Testis (tissue), 3 donors: ENCODE data around the gene TKFC. TPM values are rescaled to one million over a fixed set of nuclear protein-coding genes. Genes with fewer than 3 reads are reported as not detected.

Experiments
- DNase-seq: peaks from one replicate; pipeline ENCODE4 v3.0.0-alpha.2; 2019
- H3K27ac ChIP-seq, 2 donors: fragments of 200-600 bp; sonication (generic); one replicate each; pipeline ENCODE4 v1.5.1; 2019
- H3K27me3 ChIP-seq: fragments of 200-600 bp; sonication (generic); one replicate; pipeline ENCODE4 v1.5.1; 2019
- H3K36me3 ChIP-seq: fragments of 200-600 bp; sonication (generic); one replicate; pipeline ENCODE4 v1.5.1; 2017; ENCODE audit warnings: low read depth; ENCODE audit errors: missing control alignments
- H3K4me1 ChIP-seq: fragments of 200-600 bp; sonication (generic); one replicate; pipeline ENCODE4 v1.5.1; 2019
- H3K4me3 ChIP-seq, 2 donors: fragments of 200-600 bp; sonication (generic); one replicate each; pipeline ENCODE4 v1.5.1; 2017 to 2019
- H3K9me3 ChIP-seq: fragments of 200-600 bp; sonication (generic); one replicate; pipeline ENCODE4 v1.5.1; 2017
- CTCF ChIP-seq, 3 experiments: fragments of 450-650 bp in 2 of 3; fragments of 200-600 bp in 1 of 3; sonication (generic) in 1 of 3; IDR thresholded peaks; one replicate each; pipeline ENCODE4 v1.5.1; 2016 to 2019; ENCODE audit warnings: antibody characterized with exemption in 3 of 3, mild to moderate bottlenecking in 2 of 3, moderate library complexity in 1 of 3
- POLR2A ChIP-seq: fragments of 450-650 bp; IDR thresholded peaks from one replicate; pipeline ENCODE4 v1.6.1; 2017; ENCODE audit warnings: antibody characterized with exemption, mild to moderate bottlenecking, moderate library complexity
- WGBS, 2 donors: methylation state at CpG; one replicate each; pipeline ENCODE4 v1.1.5; 2018; 5-methylcytosine and 5-hydroxymethylcytosine counted together
- intact Hi-C: fragments of 100-400 bp; cut with DNase I; formaldehyde crosslinking; loops from one replicate; pipeline ENCODE4 v1.15.1; 2023; ENCODE audit warnings: low total_unique reads
- polyA plus RNA-seq: library from polyadenylated mRNA; stranded (reverse); fragments of 350-450 nt; fragmentation: Illumina TruSeq; extraction: RNeasy Lipid Tissue Mini Kit (QIAGEN cat#74804); gene quantifications from one replicate; pipeline ENCODE4 v1.2.3, GENCODE V29; 2014; ENCODE audit warnings: low read depth, low replicate concordance; ENCODE audit not compliant: insufficient read depth
- total RNA-seq, 2 donors: library from RNA; depleted of rRNA; stranded (reverse); fragments of >200 nt; gene quantifications; one replicate each; pipeline ENCODE4 v1.2.3, GENCODE V29; 2016

TKFC gene
- total and polyA plus RNA-seq, 3 donors from 2014 or later, result 90.1 to 159 (median 121) TPM

GRCh38 chr11:61338783-61339489, 5.9 kb downstream of the TKFC start:
- H3K4me1 ChIP-seq, result peaks cover 34% of the 10 kb centered on the region
- no peaks in the 10 kb centered on the region for H3K27me3 ChIP-seq
- no peaks in the 10 kb centered on the region for H3K9me3 ChIP-seq
- WGBS, 2 donors, result 93 to 95% methylated on average over 10 to 25 of the region's 26 CpGs
- no peaks in the 10 kb centered on the region for H3K36me3 ChIP-seq
- intact Hi-C loops, result loop anchor here (5.0 to 10.0 kb wide), 2 partner anchors 48 to 96 kb away; partner anchors contain the start of gene SDHAF2
- H3K4me3 ChIP-seq, result no peak overlapping the region
- TF ChIP-seq POLR2A (no peak), CTCF (IDR thresholded peaks at IDR 0.05) (no peak)
- H3K27ac ChIP-seq, result no peak overlapping the region
- no peak for DNase-seq

- no peaks in the 10 kb centered on the region for H3K9me3 ChIP-seq
- peaks cover 29% of the 10 kb centered on the region for H3K4me1 ChIP-seq
- H3K27ac ChIP-seq, result no peak overlapping the region
- H3K4me3 ChIP-seq, result no peak overlapping the region
- no peak for DNase-seq
- WGBS, 2 donors, result 87 to 91% methylated on average over 4 of the region's 4 CpGs
- H3K36me3 ChIP-seq, result no peaks in the 10 kb centered on the region
- intact Hi-C loops, result loop anchor here (5.0 to 10.0 kb wide), 2 partner anchors 48 to 95 kb away; partner anchors contain the start of gene SDHAF2
- TF ChIP-seq CTCF (IDR thresholded peaks at IDR 0.05) (no peak), POLR2A (no peak)
- H3K27me3 ChIP-seq, result no peaks in the 10 kb centered on the region
These were observed 6.5 kb downstream of the TKFC start for GRCh38 chr11:61339490-61339878.

- Histone ChIP-seq H3K36me3 (no peaks in the 10 kb centered on the region), H3K27me3 (no peaks in the 10 kb centered on the region), H3K4me1 (peaks cover 29% of the 10 kb centered on the region), H3K4me3 (no peak overlapping the region), H3K9me3 (no peaks in the 10 kb centered on the region), H3K27ac (no peak overlapping the region)
- 96 to 100% methylated on average over 2 of the region's 2 CpGs for WGBS, 2 donors
- DNase-seq, result no peak
- intact Hi-C loops, result no loop called here
- no peak for TF ChIP-seq POLR2A
- no peak for TF ChIP-seq CTCF (IDR thresholded peaks at IDR 0.05)
These were observed 8.0 kb downstream of the TKFC start for GRCh38 chr11:61340979-61341378.

GRCh38 chr11:61341706-61342105, 8.7 kb downstream of the TKFC start:
- no peak overlapping the region for H3K27ac ChIP-seq
- peaks cover 29% of the 10 kb centered on the region for H3K4me1 ChIP-seq
- no peaks in the 10 kb centered on the region for H3K36me3 ChIP-seq
- H3K4me3 ChIP-seq, result no peak overlapping the region
- intact Hi-C loops, result no loop called here
- H3K9me3 ChIP-seq, result no peaks in the 10 kb centered on the region
- no peak for DNase-seq
- TF ChIP-seq POLR2A, result no peak
- TF ChIP-seq CTCF (IDR thresholded peaks at IDR 0.05), result no peak
- WGBS, 2 donors, result 95 to 100% methylated on average over 4 of the region's 4 CpGs
- no peaks in the 10 kb centered on the region for H3K27me3 ChIP-seq
